Pancreas (tissue), 10 donors: Measurements from ENCODE around the gene RBMS3. TPM values are rescaled to one million over a fixed set of nuclear protein-coding genes. Genes with fewer than 3 reads are reported as not detected.
"Not testable (repeated sequence)": the region's sequence is repeated elsewhere in the genome, so short reads cannot be mapped to it uniquely, and the experiment has no call there.

Experiments
- ATAC-seq, 4 donors: fragments of 200-7000 bp; cut with Tn5 transposase; one replicate each; pipeline versions ENCODE4 v1.8.0 to v1.9.1; 2020; ENCODE audit warnings: mild to moderate bottlenecking in 4 of 4, moderate library complexity in 4 of 4
- DNase-seq, 6 donors: peaks; one replicate each; pipeline ENCODE4 v3.0.0-alpha.2; 2020
- FAIRE-seq: peaks from 2 replicates; lab custom pipeline; 2012; peaks lifted over from hg19 to GRCh38; lab: Jason Lieb, UNC
- H3K27ac ChIP-seq, 4 donors: fragments of 200-600 bp; sonication (generic); 1 replicate in 3 of 4; 2 replicates in 1 of 4; pipeline versions ENCODE4 v1.5.0 to v1.8.0; 2020
- H3K27me3 ChIP-seq, 4 donors: fragments of 200-600 bp; one replicate each; pipeline ENCODE4 v1.8.0; 2021
- H3K36me3 ChIP-seq, 3 donors: fragments of 200-600 bp; sonication (generic) in 1 of 3; one replicate each; pipeline versions ENCODE4 v1.5.0 to v1.8.0; 2020 to 2021
- H3K4me1 ChIP-seq, 3 donors: fragments of 200-600 bp; one replicate each; pipeline ENCODE4 v1.8.0; 2021
- H3K4me3 ChIP-seq, 4 donors: fragments of 200-600 bp; sonication (generic) in 2 of 4; one replicate each; pipeline versions ENCODE4 v1.5.0 to v1.8.0; 2020 to 2021
- H3K9me3 ChIP-seq, 4 donors: fragments of 200-600 bp; one replicate each; pipeline ENCODE4 v1.8.0; 2021
- CTCF ChIP-seq, 4 donors: fragments of 200-600 bp; sonication (generic) in 3 of 4; IDR thresholded peaks; one replicate each; pipeline versions ENCODE4 v1.5.0 to v1.8.0; 2021; ENCODE audit warnings: antibody characterized with exemption in 4 of 4
- WGBS, 2 donors: extraction: QIAGEN DNeasy Blood & Tissue Kit; methylation state at CpG; one replicate each; pipeline ENCODE4 v1.1.7; 2013; 5-methylcytosine and 5-hydroxymethylcytosine counted together
- intact Hi-C, 3 donors: fragments of 100-400 bp; cut with DNase I; formaldehyde crosslinking; loops; one replicate each; pipeline versions ENCODE4 v1.11.1 to v1.14.2; 2022
- polyA plus RNA-seq, 2 donors: library from polyadenylated mRNA; stranded (reverse); fragments of 200-250 nt; gene quantifications; one replicate each; pipeline ENCODE4 v1.2.3, GENCODE V29; 2013
- total RNA-seq, 6 donors: library from RNA; stranded (reverse); fragmentation: NEBNext Ultra II Directional in 4 of 6; extraction: Animal tissue kit (Norgen Biotek cat#: 25700) in 4 of 6; gene quantifications; one replicate each; pipeline versions ENCODE4 v1.2.1 to v1.2.4, GENCODE V29; 2021 to 2023
- donor health status: healthy with polysubstance abuse.
- donor health status: DM: no; HTN: no; CAD: no; lungs with moderate emphysema.
- donor health status: DM: no; HTN: no; CAD: no.
- donor health status: control.
- donor health status: control.
- donor health status: Bipolar disorder and iron deficiency.
- donor health status: DM: yes; HTN: yes; CAD: no.
- donor health status: DM: no; HTN: no; CAD: no.
- donor health status: DM: no; HTN: no; CAD: no.
- donor health status: DM: yes; HTN: yes; CAD: no.

RBMS3 gene
- total and polyA plus RNA-seq, 8 donors = 4.0 to 10.0 (median 6.6) TPM

GRCh38 chr3:29789686-29790085, 508.8 kb downstream of the RBMS3 start:
- Histone ChIP-seq H3K36me3 (no peaks in the 10 kb centered on the region), H3K4me1 (no peaks in the 10 kb centered on the region), H3K9me3 (no peaks in the 10 kb centered on the region), H3K4me3 (no peak overlapping the region), H3K27me3 (no peaks in the 10 kb centered on the region), H3K27ac (no peak overlapping the region)
- intact Hi-C loops = no loop called here
- 74 to 92% methylated on average over 1 of the region's 1 CpG for WGBS, 2 donors
- FAIRE-seq (no peak), DNase-seq (no peak), ATAC-seq (no peak)
- no peak for TF ChIP-seq CTCF (IDR thresholded peaks at IDR 0.05)

GRCh38 chr3:29796808-29797207, 515.9 kb downstream of the RBMS3 start:
- 81 to 92% methylated on average over 8 of the region's 8 CpGs for WGBS, 2 donors
- H3K4me3 ChIP-seq = no peak overlapping the region

GRCh38 chr3:29802057-29802456, 521.2 kb downstream of the RBMS3 start:
- no peak overlapping the region for H3K27ac ChIP-seq
- H3K9me3 ChIP-seq = no peaks in the 10 kb centered on the region
- H3K4me1 ChIP-seq = no peaks in the 10 kb centered on the region
- WGBS, 2 donors = 51% methylated on average over 4 of the region's 4 CpGs
- no peak for TF ChIP-seq CTCF (IDR thresholded peaks at IDR 0.05)
- no peak overlapping the region for H3K4me3 ChIP-seq
- H3K36me3 ChIP-seq = no peaks in the 10 kb centered on the region
- no peak for ATAC-seq
- intact Hi-C loops = no loop called here
- DNase-seq = no peak
- no peak for FAIRE-seq
- H3K27me3 ChIP-seq = no peaks in the 10 kb centered on the region

More at GRCh38 chr3:29796808-29797207, 515.9 kb downstream of the RBMS3 start:
- H3K27ac ChIP-seq = no peak overlapping the region
- no peaks in the 10 kb centered on the region for H3K4me1 ChIP-seq
- H3K36me3 ChIP-seq = no peaks in the 10 kb centered on the region
- H3K9me3 ChIP-seq = no peaks in the 10 kb centered on the region
- ATAC-seq = no peak
- no peak for TF ChIP-seq CTCF (IDR thresholded peaks at IDR 0.05)
- no peaks in the 10 kb centered on the region for H3K27me3 ChIP-seq
- FAIRE-seq = no peak
- DNase-seq = no peak
- intact Hi-C loops = no loop called here

- no peak overlapping the region for H3K27ac ChIP-seq
- TF ChIP-seq CTCF (IDR thresholded peaks at IDR 0.05) = no peak
- FAIRE-seq = no peak
- no peaks in the 10 kb centered on the region for H3K4me1 ChIP-seq
- H3K36me3 ChIP-seq = no peaks in the 10 kb centered on the region
- intact Hi-C loops = no loop called here
- ATAC-seq = no peak
- no peak for DNase-seq
- no peak overlapping the region for H3K4me3 ChIP-seq
- no peaks in the 10 kb centered on the region for H3K9me3 ChIP-seq
- H3K27me3 ChIP-seq = no peaks in the 10 kb centered on the region
Observed at GRCh38 chr3:29804044-29804443, 523.2 kb downstream of the RBMS3 start.

GRCh38 chr3:29805757-29806156, 524.9 kb downstream of the RBMS3 start:
- no peak overlapping the region for H3K27ac ChIP-seq
- TF ChIP-seq CTCF (IDR thresholded peaks at IDR 0.05) = no peak
- no peaks in the 10 kb centered on the region for H3K4me1 ChIP-seq
- FAIRE-seq (no peak), DNase-seq (no peak), ATAC-seq (no peak)
- WGBS, 2 donors = 40 to 92% methylated on average over 1 of the region's 1 CpG
- intact Hi-C loops = no loop called here
- no peaks in the 10 kb centered on the region for H3K36me3 ChIP-seq
- no peaks in the 10 kb centered on the region for H3K27me3 ChIP-seq
- H3K9me3 ChIP-seq = no peaks in the 10 kb centered on the region
- no peak overlapping the region for H3K4me3 ChIP-seq

- ATAC-seq, H3K4me3 ChIP-seq, H3K9me3 ChIP-seq, H3K4me1 ChIP-seq, intact Hi-C loops, H3K36me3 ChIP-seq, H3K27ac ChIP-seq, DNase-seq, H3K27me3 ChIP-seq, FAIRE-seq: not testable (repeated sequence)
- 74 to 84% methylated on average over 3 of the region's 3 CpGs for WGBS, 2 donors
Observed at GRCh38 chr3:29808324-29808723, 527.5 kb downstream of the RBMS3 start.
